NT2/D1 (cell line): ENCODE data around the gene RGS17.

Source experiments
- DNase-seq: peaks from one replicate; pipeline ENCODE4 v3.0.0-alpha.2; 2011; ENCODE audit warnings: low read depth, low spot score
- H3K27me3 ChIP-seq: 2 replicates; pipeline ENCODE4 v1.6.0; 2011; ENCODE audit warnings: mild to moderate bottlenecking; ENCODE audit not compliant: insufficient read length, insufficient read depth
- H3K36me3 ChIP-seq: 2 replicates; pipeline ENCODE4 v1.6.1; 2011; ENCODE audit warnings: mild to moderate bottlenecking, low read length, mixed read lengths; ENCODE audit not compliant: insufficient read depth, insufficient read length
- H3K4me1 ChIP-seq: 2 replicates; pipeline ENCODE4 v1.5.1; 2011; ENCODE audit not compliant: insufficient read depth, insufficient read length
- H3K4me3 ChIP-seq: 2 replicates; pipeline ENCODE4 v1.5.1; 2011; ENCODE audit warnings: low read depth; ENCODE audit not compliant: insufficient read length
- H3K9ac ChIP-seq: 2 replicates; pipeline ENCODE4 v1.6.0; 2011; ENCODE audit warnings: low read depth; ENCODE audit not compliant: insufficient read length
- H3K9me3 ChIP-seq: 2 replicates; pipeline ENCODE4 v1.5.1; 2011; ENCODE audit warnings: mild to moderate bottlenecking, low read length; ENCODE audit not compliant: insufficient read depth
- SUZ12 ChIP-seq: IDR thresholded peaks from 2 replicates; pipeline ENCODE4 v1.6.1; 2011; ENCODE audit not compliant: insufficient read length, insufficient read depth; ENCODE audit errors: extremely low read depth
- YY1 ChIP-seq: IDR thresholded peaks from 2 replicates; pipeline ENCODE4 v1.6.1; 2011; ENCODE audit not compliant: insufficient read length, insufficient read depth
- ZNF274 ChIP-seq: IDR thresholded peaks from 2 replicates; pipeline ENCODE4 v1.6.1; 2011; ENCODE audit warnings: mild to moderate bottlenecking, low read depth, low read length

Gene RGS17

GRCh38 chr6:152984513-152984872 is 146.6 kb downstream of the RGS17 start:
- no peaks in the 10 kb centered on the region for H3K9me3 ChIP-seq
- DNase-seq: no peak
- H3K36me3 ChIP-seq: peaks cover 21% of the 10 kb centered on the region
- no peaks in the 10 kb centered on the region for H3K27me3 ChIP-seq
- peak overlapping the region; percentile 81 for H3K4me3 ChIP-seq
- TF ChIP-seq ZNF274 (no peak), SUZ12 (no peak), YY1 (no peak)
- peak overlapping the region; percentile 21 for H3K9ac ChIP-seq
- H3K4me1 ChIP-seq: no peaks in the 10 kb centered on the region

GRCh38 chr6:152983637-152984512 is 147.2 kb downstream of the RGS17 start:
- Histone ChIP-seq H3K36me3 (peaks cover 21% of the 10 kb centered on the region), H3K4me3 (peak overlapping the region; percentile 81), H3K9ac (peak overlapping the region; percentile 89), H3K9me3 (no peaks in the 10 kb centered on the region), H3K4me1 (no peaks in the 10 kb centered on the region), H3K27me3 (no peaks in the 10 kb centered on the region)
- DNase-seq: peak; percentile 84
- TF ChIP-seq SUZ12 (no peak), YY1 (no peak), ZNF274 (no peak)

GRCh38 chr6:152982904-152983636 is 148.0 kb downstream of the RGS17 start, which contains the start of gene FBXO5:
TSS of gene FBXO5 (minus strand) at chr6:152983041. CDS start at chr6:152982959, 82 bp downstream.
- TF ChIP-seq ZNF274: no peak
- H3K4me3 ChIP-seq: peak within 1 kb of the TSS; percentile 81

GRCh38 chr6:152981989-152982903 is 148.8 kb downstream of the RGS17 start:
- peak overlapping the region; percentile 92 for H3K9ac ChIP-seq
- peak overlapping the region; percentile 80 for H3K4me3 ChIP-seq
- peaks cover 33% of the 10 kb centered on the region for H3K36me3 ChIP-seq
- TF ChIP-seq SUZ12 (no peak), YY1 (no peak), ZNF274 (no peak)
- no peaks in the 10 kb centered on the region for H3K9me3 ChIP-seq
- no peak for DNase-seq
- no peaks in the 10 kb centered on the region for H3K4me1 ChIP-seq
- no peaks in the 10 kb centered on the region for H3K27me3 ChIP-seq

More at GRCh38 chr6:152982904-152983636, 148.0 kb downstream of the RGS17 start, which contains the start of gene FBXO5:
- DNase-seq: peak; percentile 90
- Histone ChIP-seq H3K9ac (peak within 1 kb of the TSS; percentile 92), H3K27me3 (no peaks in the 10 kb centered on the region), H3K36me3 (peaks cover 26% of the 10 kb centered on the region), H3K9me3 (no peaks in the 10 kb centered on the region), H3K4me1 (no peaks in the 10 kb centered on the region)

GRCh38 chr6:152981219-152981618 is 149.9 kb downstream of the RGS17 start:
- no peaks in the 10 kb centered on the region for H3K27me3 ChIP-seq
- H3K36me3 ChIP-seq: peaks cover 39% of the 10 kb centered on the region
- H3K9me3 ChIP-seq: no peaks in the 10 kb centered on the region
- H3K4me3 ChIP-seq: peak overlapping the region; percentile 35
- TF ChIP-seq YY1: no peak
- H3K9ac ChIP-seq: peak overlapping the region; percentile 59
- no peaks in the 10 kb centered on the region for H3K4me1 ChIP-seq
- DNase-seq: no peak

- peak overlapping the region; percentile 29 for H3K4me3 ChIP-seq
- peaks cover 37% of the 10 kb centered on the region for H3K36me3 ChIP-seq
- no peaks in the 10 kb centered on the region for H3K27me3 ChIP-seq
- H3K9me3 ChIP-seq: no peaks in the 10 kb centered on the region
- H3K4me1 ChIP-seq: no peaks in the 10 kb centered on the region
- TF ChIP-seq YY1 (no peak), SUZ12 (no peak), ZNF274 (no peak)
- no peak for DNase-seq
- no peak overlapping the region for H3K9ac ChIP-seq
These were observed 150.4 kb downstream of the RGS17 start for GRCh38 chr6:152980656-152981055.
